PC-3 (cell line): ENCODE measurements around the gene SPRED1. TPM values are rescaled to one million over a fixed set of nuclear protein-coding genes. Genes with fewer than 3 reads are reported as not detected.

Experiments used
- ATAC-seq: fragments of 200-7000 bp; cut with Tn5 transposase; 2 replicates; pipeline ENCODE4 v1.9.1; 2020; ENCODE audit warnings: mild to moderate bottlenecking, moderate library complexity
- BruUV-seq: library from RNA; stranded (reverse); fragments of 400-500 nt; replicated peaks from 2 replicates; lab custom pipeline; 2021; lab: Mats Ljungman, UMichigan
- CTCF ChIA-PET: fragments of 300-600 bp; sonication (Branson Sonifier 250); formaldehyde crosslinking; loops from one replicate; lab custom pipeline; 2022; ENCODE audit warnings: antibody characterized with exemption; lab: Charles Lee
- POLR2A ChIA-PET: fragments of 300-600 bp; sonication (Branson Sonifier 250); formaldehyde crosslinking; loops from one replicate; lab custom pipeline; 2022; ENCODE audit warnings: antibody characterized with exemption; ENCODE audit not compliant: unreplicated experiment; lab: Charles Lee
- DNase-seq: peaks from one replicate; pipeline ENCODE4 v3.0.0-alpha.2; 2015
- H2AFZ ChIP-seq: fragments of 300-600 bp; sonication (generic); 2 replicates; pipeline ENCODE4 v1.6.0; 2016; ENCODE audit warnings: antibody characterized with exemption, low read length
- H3F3A ChIP-seq: fragments of 300-600 bp; sonication (generic); one replicate; pipeline ENCODE4 v1.6.0; 2017; ENCODE audit warnings: antibody characterized with exemption, low read length, control low read depth, mild to moderate bottlenecking; ENCODE audit not compliant: unreplicated experiment
- H3K27ac ChIP-seq: fragments of 300-600 bp; sonication (generic); 2 replicates; pipeline ENCODE4 v1.5.1; 2016; ENCODE audit warnings: mild to moderate bottlenecking, low read length
- H3K27me3 ChIP-seq: fragments of 300-600 bp; sonication (generic); 2 replicates; pipeline ENCODE4 v1.6.1; 2016; ENCODE audit warnings: low read length, mixed read lengths
- H3K36me3 ChIP-seq: fragments of 300-600 bp; sonication (generic); 2 replicates; pipeline ENCODE4 v1.6.1; 2016; ENCODE audit warnings: low read depth, mixed run types, low read length, mixed read lengths
- H3K4me1 ChIP-seq: fragments of 300-600 bp; sonication (generic); 2 replicates; pipeline ENCODE4 v1.5.1; 2016; ENCODE audit warnings: low read length; ENCODE audit not compliant: insufficient read depth
- H3K4me2 ChIP-seq: fragments of 300-600 bp; sonication (generic); 2 replicates; pipeline ENCODE4 v1.6.0; 2016; ENCODE audit warnings: low read length
- H3K4me3 ChIP-seq: fragments of 300-600 bp; sonication (generic); 2 replicates; pipeline ENCODE4 v1.5.1; 2016; ENCODE audit warnings: mild to moderate bottlenecking, low read length, mixed read lengths
- H3K79me2 ChIP-seq: fragments of 300-600 bp; sonication (generic); 2 replicates; pipeline ENCODE4 v1.6.1; 2017; ENCODE audit warnings: low read length, mixed read lengths
- H3K9ac ChIP-seq: fragments of 300-600 bp; sonication (generic); 2 replicates; pipeline ENCODE4 v1.6.0; 2016; ENCODE audit warnings: mild to moderate bottlenecking, low read length
- H3K9me2 ChIP-seq: fragments of 300-600 bp; sonication (generic); replicated peaks from 2 replicates; pipeline ENCODE4 v1.6.1; 2016; ENCODE audit warnings: mixed run types, low read length, mixed read lengths
- H3K9me3 ChIP-seq: fragments of 300-600 bp; sonication (generic); 2 replicates; pipeline ENCODE4 v1.6.1; 2016; ENCODE audit warnings: low read length, mixed read lengths
- H4K20me1 ChIP-seq: fragments of 300-600 bp; sonication (generic); 2 replicates; pipeline ENCODE4 v1.6.1; 2016; ENCODE audit warnings: low read length, mixed read lengths
- EZH2 ChIP-seq: fragments of 300-600 bp; sonication (generic); IDR thresholded peaks from one replicate; pipeline ENCODE4 v1.6.1; 2017; ENCODE audit warnings: antibody characterized with exemption, mild to moderate bottlenecking, low read length; ENCODE audit not compliant: unreplicated experiment
- EZH2phosphoT487 ChIP-seq: fragments of 300-600 bp; sonication (generic); IDR thresholded peaks from 2 replicates; pipeline ENCODE4 v1.6.1; 2018; ENCODE audit warnings: mild to moderate bottlenecking, antibody characterized with exemption, low read length, borderline replicate concordance
- intact Hi-C: fragments of 100-400 bp; cut with micrococcal nuclease; formaldehyde crosslinking; loops from 2 replicates; pipeline ENCODE4 v1.9.0; 2023
- total RNA-seq: library from RNA; depleted of rRNA; stranded (reverse); fragments of >200 nt; gene quantifications from 2 replicates; pipeline ENCODE4 v1.2.3, GENCODE V29; 2014
- TF ChIP-seq, protein P1 (sequence below): fragments of 300-600 bp; sonication (generic); conservative IDR thresholded peaks from 2 replicates; pipeline ENCODE4 v1.5.1; 2017; ENCODE audit warnings: antibody characterized with exemption, low read depth, mild to moderate bottlenecking, low read length

SPRED1 gene
- total RNA-seq, 1 experiment from 2014 or later = 39.7 TPM

DNA sequence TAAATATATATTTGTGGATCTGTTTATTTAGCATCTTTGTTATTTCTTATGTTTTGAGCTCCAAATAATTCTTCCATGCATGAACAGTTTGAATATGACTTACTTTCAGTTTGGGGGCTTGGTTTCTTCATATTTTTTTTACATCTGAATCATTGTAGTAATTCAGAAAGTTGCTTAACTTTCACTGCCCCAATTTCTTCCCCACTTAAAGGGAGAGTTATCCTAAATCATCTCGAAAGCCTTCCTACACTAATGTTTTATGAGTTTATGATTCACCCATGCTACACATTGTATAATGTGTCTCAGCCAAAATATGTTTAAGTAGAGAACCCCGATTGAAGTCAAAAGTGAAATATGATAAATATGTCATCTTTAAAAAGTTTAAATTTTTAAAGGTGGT is 47.8 kb downstream of the SPRED1 start:
- peak overlapping the region; percentile 37; the same call in 1 of the 2 replicates for H3K4me3 ChIP-seq
- H3K27me3 ChIP-seq = no peaks in the 10 kb centered on the region
- H3K79me2 ChIP-seq = peaks cover 88% of the 10 kb centered on the region
- ChIA-PET POLR2A (interaction anchor here (0.6 to 0.7 kb wide), 2 partner anchors 18 to 57 kb away, joined by 3 read pairs; no protein-coding TSS in a partner anchor), CTCF (no interaction called here)
- intact Hi-C loops = no loop called here
- DNase-seq (peak; percentile 81), ATAC-seq (peak; percentile 79)
- H3K4me2 ChIP-seq = peak overlapping the region; percentile 61
- H3F3A ChIP-seq = no peaks in the 10 kb centered on the region
- peaks cover 4% of the 10 kb centered on the region; the same call in 1 of the 2 replicates for H3K36me3 ChIP-seq
- TSS peak; percentile 16 for BruUV-seq
- peaks cover 43% of the 10 kb centered on the region for H3K4me1 ChIP-seq
- H4K20me1 ChIP-seq = peaks cover 47% of the 10 kb centered on the region
- no peak overlapping the region for H2AFZ ChIP-seq
- H3K9ac ChIP-seq = 0 out of 2 replicates have a peak overlapping the region, but pooled peaks have one; percentile 7
- no peaks in the 10 kb centered on the region for H3K9me2 ChIP-seq
- no peak for TF ChIP-seq EZH2phosphoT487
- no peak for TF ChIP-seq EZH2
- TF ChIP-seq, protein P1, sequence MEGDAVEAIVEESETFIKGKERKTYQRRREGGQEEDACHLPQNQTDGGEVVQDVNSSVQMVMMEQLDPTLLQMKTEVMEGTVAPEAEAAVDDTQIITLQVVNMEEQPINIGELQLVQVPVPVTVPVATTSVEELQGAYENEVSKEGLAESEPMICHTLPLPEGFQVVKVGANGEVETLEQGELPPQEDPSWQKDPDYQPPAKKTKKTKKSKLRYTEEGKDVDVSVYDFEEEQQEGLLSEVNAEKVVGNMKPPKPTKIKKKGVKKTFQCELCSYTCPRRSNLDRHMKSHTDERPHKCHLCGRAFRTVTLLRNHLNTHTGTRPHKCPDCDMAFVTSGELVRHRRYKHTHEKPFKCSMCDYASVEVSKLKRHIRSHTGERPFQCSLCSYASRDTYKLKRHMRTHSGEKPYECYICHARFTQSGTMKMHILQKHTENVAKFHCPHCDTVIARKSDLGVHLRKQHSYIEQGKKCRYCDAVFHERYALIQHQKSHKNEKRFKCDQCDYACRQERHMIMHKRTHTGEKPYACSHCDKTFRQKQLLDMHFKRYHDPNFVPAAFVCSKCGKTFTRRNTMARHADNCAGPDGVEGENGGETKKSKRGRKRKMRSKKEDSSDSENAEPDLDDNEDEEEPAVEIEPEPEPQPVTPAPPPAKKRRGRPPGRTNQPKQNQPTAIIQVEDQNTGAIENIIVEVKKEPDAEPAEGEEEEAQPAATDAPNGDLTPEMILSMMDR = no peak
- no peaks in the 10 kb centered on the region for H3K9me3 ChIP-seq
- peak overlapping the region; percentile 59 for H3K27ac ChIP-seq

DNA sequence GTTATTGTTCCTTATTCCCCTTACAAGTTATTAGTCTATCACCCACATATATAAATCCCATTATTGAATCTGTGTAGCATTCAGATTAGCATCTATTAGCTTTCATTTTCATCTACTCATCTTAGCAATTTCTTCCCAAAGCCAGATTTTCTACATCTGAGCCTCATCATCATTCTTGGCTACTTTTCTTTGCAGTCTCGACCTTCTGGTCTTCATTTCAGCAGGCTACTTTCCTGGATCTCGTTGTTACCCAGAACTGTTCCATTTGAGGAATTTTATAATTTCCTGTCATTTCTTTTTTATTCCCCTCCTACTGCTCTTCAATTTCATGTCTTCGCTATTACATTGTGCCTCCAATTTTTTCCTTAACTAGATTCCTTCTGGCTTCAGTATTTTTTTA is 51.8 kb downstream of the SPRED1 start:
- Histone ChIP-seq H3K9me3 (no peaks in the 10 kb centered on the region), H3F3A (no peaks in the 10 kb centered on the region), H3K27me3 (no peaks in the 10 kb centered on the region), H3K4me2 (no peak overlapping the region), H2AFZ (no peak overlapping the region), H3K27ac (no peak overlapping the region), H4K20me1 (peaks cover 33% of the 10 kb centered on the region; the same call in 1 of the 2 replicates), H3K4me1 (peaks cover 16% of the 10 kb centered on the region), H3K4me3 (no peak overlapping the region), H3K36me3 (peaks cover 7% of the 10 kb centered on the region; the same call in 1 of the 2 replicates), H3K79me2 (peaks cover 90% of the 10 kb centered on the region), H3K9me2 (no peaks in the 10 kb centered on the region), H3K9ac (no peak overlapping the region)
- ChIA-PET POLR2A (no interaction called here), CTCF (no interaction called here)
- TF ChIP-seq EZH2 (no peak), EZH2phosphoT487 (no peak)
- TF ChIP-seq, protein P1 = no peak
- ATAC-seq (no peak), DNase-seq (no peak)
- BruUV-seq = no TSS peak
- intact Hi-C loops = no loop called here

DNA sequence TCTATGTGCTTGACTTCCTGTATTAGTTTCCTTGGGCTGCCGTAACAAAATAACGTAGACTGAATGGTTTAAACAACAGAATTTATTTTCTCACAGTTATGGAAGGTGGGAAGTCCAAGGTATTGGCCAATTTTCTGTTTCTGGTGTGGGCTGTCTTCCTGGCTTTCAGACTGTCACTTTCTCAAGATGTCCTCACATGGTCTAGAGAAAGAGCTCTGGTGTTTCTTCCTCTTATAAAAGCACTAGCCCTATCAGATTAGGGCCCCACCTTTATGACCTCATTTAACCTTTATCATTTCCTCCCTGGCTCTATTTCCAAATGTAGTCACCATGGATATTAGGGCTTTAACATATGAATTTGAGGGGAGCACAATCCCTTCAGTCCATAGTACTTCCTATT is 54.6 kb downstream of the SPRED1 start:
- H3K9ac ChIP-seq = no peak overlapping the region
- no TSS peak for BruUV-seq
- peaks cover 90% of the 10 kb centered on the region for H3K79me2 ChIP-seq
- peaks cover 26% of the 10 kb centered on the region; the same call in 1 of the 2 replicates for H4K20me1 ChIP-seq
- no peak overlapping the region for H3K4me2 ChIP-seq
- no peaks in the 10 kb centered on the region for H3K27me3 ChIP-seq
- no peaks in the 10 kb centered on the region for H3K9me2 ChIP-seq
- POLR2A ChIA-PET = interaction anchor here (0.6 kb wide), 1 partner anchor 662 kb away, joined by 6 read pairs; no protein-coding TSS in a partner anchor
- DNase-seq = no peak
- TF ChIP-seq, protein P1 = no peak
- TF ChIP-seq EZH2 (no peak), EZH2phosphoT487 (no peak)
- H2AFZ ChIP-seq = no peak overlapping the region
- H3F3A ChIP-seq = no peaks in the 10 kb centered on the region
- no peak for ATAC-seq
- no peaks in the 10 kb centered on the region for H3K4me1 ChIP-seq
- peaks cover 6% of the 10 kb centered on the region; the same call in 1 of the 2 replicates for H3K36me3 ChIP-seq
- CTCF ChIA-PET = no interaction called here
- H3K27ac ChIP-seq = no peak overlapping the region
- intact Hi-C loops = no loop called here
- H3K4me3 ChIP-seq = no peak overlapping the region
- H3K9me3 ChIP-seq = no peaks in the 10 kb centered on the region
